Left hindlimb (tissue), 1 donor: ENCODE measurements around the gene HOXA11.

Experiments used
- DNase-seq: peaks from one replicate; pipeline ENCODE4 v3.0.0-alpha.2; 2018

Gene HOXA11

DNA sequence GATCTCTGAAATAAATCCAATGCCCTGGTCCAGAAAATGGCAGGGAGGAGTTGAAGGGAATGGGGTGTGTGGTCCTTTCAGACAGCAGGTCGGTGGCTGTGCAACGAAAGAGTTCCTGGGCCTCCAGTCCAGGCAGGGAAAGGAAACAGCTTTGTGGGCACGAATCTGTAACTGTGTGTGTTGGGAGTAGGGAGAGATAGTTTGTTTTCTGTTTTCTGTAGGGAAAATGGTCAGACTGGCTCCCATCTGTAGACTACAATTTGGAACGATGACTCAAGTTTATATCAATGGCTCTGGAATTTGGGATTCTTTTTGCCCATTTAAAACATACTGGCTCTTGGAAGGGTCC is 17.1 kb downstream of the HOXA11 start:
- DNase-seq = no peak

DNA sequence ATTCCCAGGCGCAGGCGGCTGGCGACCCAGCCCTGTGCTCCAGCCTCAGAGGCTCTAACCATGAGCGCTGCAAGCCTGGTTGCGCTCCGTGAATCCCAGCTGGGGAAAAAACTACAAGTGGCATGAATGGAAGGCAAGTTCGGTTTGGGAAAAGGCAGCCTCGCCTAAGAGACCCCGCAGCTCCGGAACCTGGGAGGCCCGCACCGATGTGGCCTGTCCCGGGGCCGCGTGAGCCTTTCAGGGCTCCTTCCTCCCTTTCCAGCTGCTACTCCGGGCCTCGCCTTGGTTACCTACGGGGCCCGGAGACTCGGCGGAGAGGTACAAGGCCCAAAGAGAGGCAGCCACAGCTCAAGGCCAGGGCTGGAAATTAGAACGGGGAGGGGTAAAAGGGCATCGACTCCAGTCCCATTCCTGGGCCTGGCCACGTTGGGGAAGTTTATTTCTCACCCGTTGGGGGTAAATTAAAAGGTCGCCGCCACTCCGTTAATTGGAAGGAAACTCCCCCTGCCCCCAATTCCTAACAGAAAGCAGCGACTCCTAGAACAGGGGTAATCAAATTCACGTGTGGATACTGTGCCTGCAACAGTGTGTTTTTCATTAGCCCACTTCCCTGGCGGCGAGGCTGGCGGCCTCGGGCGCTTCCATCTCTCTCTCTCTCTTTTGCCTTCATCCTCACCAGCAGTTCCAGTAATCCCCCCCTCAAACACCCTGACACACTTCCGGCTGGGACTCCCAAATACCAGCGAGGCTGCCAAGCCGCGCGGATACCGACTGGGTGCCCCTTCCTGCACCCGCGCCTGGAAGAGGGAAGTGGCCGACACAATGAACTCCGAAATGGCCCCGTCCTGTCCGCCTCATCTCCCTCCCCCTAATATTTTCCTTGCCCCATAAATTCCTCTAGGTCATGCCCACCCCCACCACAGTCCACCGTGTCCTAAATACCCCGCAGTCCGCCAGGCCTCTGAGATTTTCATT is 18.2 kb downstream of the HOXA11 start:
- DNase-seq = peak; percentile 76

DNA sequence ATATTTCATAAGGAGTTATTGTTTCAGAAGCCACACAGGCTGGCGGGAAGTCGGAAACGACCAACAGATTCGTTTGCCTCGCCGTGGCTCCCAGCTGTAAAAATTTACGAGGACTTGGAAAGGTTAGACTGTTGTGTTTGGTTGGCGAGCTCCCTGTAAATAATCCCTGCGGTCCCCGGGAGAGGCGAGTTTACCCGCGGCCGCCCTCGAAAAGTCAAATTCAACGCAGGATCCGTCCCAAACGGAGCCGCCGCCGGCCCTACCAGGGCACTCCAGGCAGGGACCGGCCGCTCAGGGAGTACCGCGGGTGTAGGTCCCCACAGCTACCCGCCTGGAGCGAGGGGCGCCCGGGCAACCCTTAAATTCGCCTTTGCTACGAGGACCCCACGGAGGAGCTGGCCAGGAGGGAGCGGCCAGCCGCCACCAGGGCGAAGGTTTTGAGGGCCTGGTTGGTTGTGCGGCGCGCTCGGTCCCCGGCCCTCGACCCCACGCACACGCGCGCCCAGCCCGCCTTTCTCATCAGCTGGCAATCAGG is 19.0 kb downstream of the HOXA11 start:
- DNase-seq = no peak

DNA sequence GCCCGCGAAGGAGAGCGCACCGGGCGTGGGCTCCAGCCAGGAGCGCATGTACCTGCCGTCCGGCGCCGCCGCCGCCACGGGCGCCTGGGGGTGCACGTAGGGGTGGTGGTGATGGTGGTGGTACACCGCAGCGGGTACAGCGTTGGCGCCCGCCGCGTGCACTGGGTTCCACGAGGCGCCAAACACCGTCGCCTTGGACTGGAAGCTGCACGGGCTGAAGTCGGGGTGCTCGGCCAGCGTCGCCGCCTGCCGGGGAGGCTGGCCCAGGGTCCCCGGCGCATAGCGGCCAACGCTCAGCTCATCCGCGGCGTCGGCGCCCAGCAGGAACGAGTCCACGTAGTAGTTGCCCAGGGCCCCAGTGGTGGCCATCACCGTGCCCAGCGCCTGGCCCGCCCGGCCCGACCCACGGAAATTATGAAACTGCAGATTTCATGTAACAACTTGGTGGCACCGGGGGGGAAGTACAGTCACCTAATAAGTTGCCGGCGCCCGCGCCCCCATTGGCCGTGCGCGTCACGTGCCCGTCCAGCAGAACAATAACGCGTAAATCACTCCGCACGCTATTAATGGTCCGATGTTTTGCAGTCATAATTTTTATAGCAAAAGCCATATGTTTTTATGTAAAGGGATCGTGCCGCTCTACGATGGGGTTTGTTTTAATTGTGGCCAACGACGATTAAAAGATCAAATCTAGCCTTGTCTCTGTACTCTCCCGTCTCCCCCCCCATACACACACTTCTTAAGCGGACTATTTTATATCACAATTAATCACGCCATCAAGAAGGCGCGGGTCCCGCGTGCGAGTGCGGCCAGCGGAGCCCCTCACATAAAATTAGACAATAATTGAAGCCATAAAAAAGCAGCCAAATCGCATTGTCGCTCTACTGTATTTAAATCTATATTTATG is 19.7 kb downstream of the HOXA11 start, which contains the start of gene HOXA9:
Gene HOXA9 (minus strand): TSS at position 449 of the 907 bp plus-strand sequence. CDS start 80 bp downstream, at position 369.
- peak; percentile 93 for DNase-seq

DNA sequence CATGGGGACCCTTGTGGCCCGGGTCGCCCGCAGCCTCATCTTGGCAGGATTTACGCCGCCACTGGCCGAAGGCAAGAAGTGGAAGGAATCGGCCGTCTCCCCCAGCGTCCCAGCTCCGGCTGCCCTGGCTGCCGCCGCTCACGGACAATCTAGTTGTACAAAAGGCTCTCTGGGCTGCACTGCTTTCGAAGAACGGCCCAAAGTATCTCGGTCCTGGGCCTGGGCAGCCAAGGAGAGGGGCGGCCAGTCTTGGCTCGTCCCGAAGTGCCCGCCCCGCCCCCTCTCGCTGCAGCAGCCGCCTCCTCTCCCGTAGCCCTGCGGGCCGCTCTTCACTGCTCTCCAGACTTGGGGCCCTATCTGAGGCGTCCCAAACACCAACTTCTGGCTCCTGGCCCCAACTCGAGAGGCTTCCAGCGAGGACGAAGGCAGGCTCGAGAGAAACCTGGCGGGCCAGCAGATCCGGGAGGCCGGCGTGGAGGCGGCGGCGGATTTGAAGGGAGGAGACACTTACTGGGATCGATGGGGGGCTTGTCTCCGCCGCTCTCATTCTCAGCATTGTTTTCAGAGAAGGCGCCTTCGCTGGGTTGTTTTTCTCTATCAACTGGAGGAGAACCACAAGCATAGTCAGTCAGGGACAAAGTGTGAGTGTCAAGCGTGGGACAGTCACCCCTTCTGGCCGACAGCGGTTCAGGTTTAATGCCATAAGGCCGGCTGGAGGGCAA is 20.5 kb downstream of the HOXA11 start:
- DNase-seq = peak; percentile 66

DNA sequence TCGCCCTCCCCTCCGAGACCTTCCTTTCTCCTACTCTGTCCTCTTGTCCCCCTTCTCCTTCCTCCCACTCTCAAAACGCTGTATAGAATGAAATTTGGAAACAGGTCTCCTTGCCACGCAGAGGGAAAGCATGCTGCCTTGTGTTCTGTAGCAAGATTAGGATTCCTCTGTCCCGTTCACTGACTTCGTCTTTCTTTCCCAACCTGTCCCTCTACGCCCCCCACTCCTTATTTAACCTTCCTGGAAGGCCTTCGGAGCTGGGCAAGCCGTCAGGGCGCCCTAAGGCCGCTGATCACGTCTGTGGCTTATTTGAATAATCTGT is 21.0 kb downstream of the HOXA11 start:
- DNase-seq = no peak

DNA sequence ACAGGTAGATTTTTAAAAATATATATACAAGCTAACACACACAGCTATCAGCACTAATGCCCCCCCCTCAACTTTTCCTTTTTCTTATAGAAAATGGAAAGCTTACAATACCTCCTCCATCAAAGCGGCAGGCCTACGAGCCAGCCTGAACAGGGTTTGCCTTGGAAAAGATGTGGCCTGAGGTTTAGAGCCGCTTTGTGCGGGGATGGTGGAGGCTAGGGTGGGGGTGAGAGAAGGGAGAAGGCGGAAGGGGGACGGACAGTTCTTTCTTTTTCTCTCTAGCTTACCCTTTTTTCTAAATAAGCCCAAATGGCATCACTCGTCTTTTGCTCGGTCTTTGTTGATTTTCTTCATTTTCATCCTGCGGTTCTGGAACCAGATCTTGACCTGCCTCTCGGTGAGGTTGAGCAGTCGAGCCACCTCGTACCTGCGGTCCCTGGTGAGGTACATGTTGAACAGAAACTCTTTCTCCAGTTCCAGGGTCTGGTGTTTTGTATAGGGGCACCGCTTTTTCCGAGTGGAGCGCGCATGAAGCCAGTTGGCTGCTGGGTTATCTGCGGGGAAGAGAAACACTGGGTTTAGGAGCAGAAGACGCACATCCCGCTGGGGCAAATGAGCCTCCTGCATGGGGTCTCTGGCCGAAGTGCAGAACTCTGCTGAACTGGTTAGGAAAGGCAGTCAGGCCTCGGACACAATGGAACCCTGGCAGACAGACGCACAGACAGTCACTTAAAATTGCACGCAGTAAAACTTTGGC is 21.6 kb downstream of the HOXA11 start:
- no peak for DNase-seq

- DNase-seq = no peak
Measured at GRCh38 chr7:27162561-27163287, 22.3 kb downstream of the HOXA11 start.

GRCh38 chr7:27161721-27162560 is 23.1 kb downstream of the HOXA11 start:
- peak; percentile 78 for DNase-seq

- DNase-seq = no peak
Measured at GRCh38 chr7:27161214-27161720, 23.8 kb downstream of the HOXA11 start.

GRCh38 chr7:27160546-27161213 is 24.4 kb downstream of the HOXA11 start:
- peak; percentile 93 for DNase-seq

- DNase-seq = peak; percentile 64
Measured at GRCh38 chr7:27160145-27160545, 24.9 kb downstream of the HOXA11 start.

- peak; percentile 23 for DNase-seq
Measured at GRCh38 chr7:27159266-27160144, 25.5 kb downstream of the HOXA11 start.

- peak; percentile 34 for DNase-seq
Measured at GRCh38 chr7:27158436-27159265, 26.4 kb downstream of the HOXA11 start.

DNA sequence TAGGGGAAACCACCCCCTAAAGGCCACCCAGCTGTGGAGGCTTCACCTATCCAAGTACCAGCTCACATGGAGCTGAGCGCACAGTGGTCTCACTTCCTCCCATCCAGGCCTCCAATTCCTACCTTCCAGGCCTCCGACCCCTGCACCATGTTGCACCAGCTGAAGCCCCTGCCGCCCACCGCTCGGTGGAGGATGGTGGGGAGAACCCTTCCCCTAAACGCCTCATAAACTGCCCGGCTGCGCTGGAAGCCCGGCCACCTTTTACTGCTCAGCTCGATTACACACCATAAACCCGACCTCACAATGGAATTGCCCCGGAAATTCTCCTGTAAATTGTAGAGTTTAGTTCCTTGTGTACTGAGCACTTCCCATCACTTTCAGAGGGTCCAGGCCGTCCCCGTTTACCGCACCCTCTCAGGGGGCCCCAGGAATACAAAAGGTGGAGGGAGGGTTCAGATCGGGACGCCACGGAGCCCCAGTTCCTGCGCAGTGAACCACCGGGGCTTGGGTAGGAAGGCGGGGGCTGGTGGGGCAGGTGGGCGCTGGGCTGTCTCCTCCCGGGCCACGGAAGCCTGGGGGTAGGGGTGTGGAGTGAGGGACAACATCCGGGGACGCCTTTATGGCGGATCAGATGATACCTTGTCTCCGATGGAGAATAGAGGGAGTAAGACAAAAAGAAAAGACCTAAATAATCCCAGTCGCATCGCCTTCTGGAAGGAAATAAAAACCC is 27.2 kb downstream of the HOXA11 start:
- peak; percentile 19 for DNase-seq

DNA sequence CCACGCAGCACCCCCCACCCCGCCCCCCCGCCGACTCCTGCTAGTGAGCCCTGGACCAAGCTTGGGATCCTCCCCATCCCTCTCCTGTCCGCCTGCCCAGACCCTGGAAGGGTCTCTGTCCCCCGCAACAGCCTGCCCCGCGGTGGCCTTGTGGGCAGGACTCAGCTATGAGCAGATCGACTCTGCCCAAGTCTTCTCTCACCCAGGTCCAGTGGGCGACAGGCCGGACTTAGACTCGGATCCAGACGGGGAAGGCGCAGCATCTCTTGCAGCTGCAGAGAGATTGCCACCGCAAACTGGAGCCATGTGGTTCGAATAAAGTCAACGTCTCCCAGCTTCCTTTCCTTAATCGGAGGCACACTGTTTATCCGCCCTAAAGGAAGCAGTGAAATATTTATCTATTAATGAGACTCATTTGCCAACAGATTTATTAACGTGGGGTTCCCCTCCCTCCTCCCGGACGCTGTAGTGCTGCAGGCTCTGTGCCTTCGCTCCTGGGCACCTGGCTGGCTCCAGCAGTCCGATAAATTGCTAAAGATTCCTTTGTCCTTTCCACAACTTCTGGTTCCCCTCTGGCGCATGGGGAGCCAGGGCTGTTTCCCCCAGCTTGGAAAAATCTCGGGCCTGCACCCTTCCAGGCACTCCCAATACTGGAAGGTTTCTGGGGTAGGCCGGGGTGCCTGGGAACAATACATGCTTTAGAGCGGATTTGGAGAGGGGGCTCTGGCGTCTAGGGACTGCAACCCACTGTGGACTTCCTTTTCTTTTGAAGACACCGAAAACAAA is 27.9 kb downstream of the HOXA11 start:
- peak; percentile 23 for DNase-seq
